ENCODE measurements around the gene LRRC8C. TPM values are rescaled to one million over a fixed set of nuclear protein-coding genes. Genes with fewer than 3 reads are reported as not detected.

The LRRC8C gene
- total RNA-seq, 3 donors from 2014 or later: 59.0 to 78.1 (median 74.3) TPM

DNA sequence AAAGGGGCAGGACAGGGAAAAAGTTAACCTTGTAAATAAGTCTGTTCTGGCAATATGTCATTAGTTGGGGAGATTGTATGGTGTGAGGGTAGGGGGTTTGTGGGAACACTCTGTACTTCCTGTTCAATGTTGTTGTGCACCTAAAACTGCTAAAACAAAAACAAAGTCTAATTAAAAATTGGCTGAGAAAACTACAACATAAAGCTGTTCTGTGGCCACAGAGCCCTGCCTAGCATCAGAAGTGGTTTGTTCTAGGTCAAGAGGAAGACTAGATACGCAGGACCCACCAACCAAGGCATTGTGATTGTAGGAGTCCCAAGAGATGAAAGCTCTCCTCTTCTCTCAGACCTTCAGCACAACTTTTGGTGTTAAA is 106.9 kb downstream of the LRRC8C start:
- DNase-seq (no peak), ATAC-seq (peak in 1 of 2 donors; percentile 2)
- Mint-ChIP-seq H3K27me3 (ENCODE audit: low read depth) (no peaks in the 10 kb centered on the region), H3K9me3 (no peaks in the 10 kb centered on the region), H3K4me3 (peak overlapping the region; percentile 65), H3K4me1 (ENCODE audit: low read depth) (peaks cover 49% of the 10 kb centered on the region), H3K36me3 (ENCODE audit: insufficient read depth) (peaks cover 4% of the 10 kb centered on the region)

DNA sequence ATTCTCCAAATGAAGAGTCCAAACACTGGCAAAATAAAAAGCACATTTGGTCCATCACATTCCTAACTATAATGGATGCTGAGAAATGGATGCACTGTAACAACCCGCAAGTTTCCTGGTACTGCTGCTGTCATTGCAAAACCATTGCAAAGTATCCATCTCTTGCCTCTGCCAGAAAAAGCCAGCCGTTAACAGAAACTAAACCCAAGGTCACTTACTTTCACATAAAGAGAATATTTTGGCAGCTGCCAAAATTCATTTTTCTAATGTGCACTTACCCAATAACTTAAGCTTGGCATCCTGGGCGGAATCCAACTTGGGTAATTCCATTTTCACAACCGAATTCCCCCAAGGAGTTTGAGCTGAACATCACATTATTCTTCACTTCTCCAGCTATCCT is 110.9 kb downstream of the LRRC8C start:
- no peaks in the 10 kb centered on the region for H3K27me3 Mint-ChIP-seq (ENCODE audit: low read depth)
- no peak overlapping the region for H3K4me3 Mint-ChIP-seq
- ATAC-seq (no peak), DNase-seq (no peak)
- peaks cover 12% of the 10 kb centered on the region for H3K36me3 Mint-ChIP-seq (ENCODE audit: insufficient read depth)
- H3K4me1 Mint-ChIP-seq (ENCODE audit: low read depth): peaks cover 47% of the 10 kb centered on the region
- no peaks in the 10 kb centered on the region for H3K9me3 Mint-ChIP-seq

DNA sequence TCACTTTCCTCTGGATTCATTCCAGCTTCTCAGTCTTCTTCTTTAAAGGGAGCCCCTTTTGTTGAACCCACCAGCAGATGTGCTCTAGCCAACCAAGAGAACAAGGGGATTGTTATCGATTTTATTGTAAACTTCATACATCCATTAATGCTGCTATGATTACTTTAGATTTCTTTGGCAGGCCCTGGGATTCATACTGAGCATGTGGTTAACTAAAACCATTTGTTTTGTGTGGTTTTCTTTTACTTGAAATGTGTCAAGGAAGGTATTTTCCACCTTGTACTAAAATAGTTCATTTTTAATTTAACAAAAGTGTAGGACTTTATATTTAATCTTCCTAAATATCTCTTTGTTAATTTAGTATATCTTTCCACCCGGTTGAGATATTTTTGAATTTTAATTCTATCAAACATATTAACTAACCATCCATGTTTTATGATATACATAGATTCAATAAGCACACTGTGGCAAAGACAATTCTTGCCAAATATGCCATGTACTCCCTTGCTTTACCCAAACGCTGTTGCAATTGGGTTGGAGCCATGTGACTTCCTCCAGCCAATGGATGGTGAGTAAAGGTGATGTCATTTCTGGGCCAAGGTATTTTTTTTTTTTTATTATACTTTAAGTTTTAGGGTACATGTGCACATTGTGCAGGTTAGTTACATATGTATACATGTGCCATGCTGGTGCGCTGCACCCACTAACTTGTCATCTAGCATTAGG is 113.7 kb downstream of the LRRC8C start:
- Mint-ChIP-seq H3K36me3 (ENCODE audit: insufficient read depth) (peaks cover 12% of the 10 kb centered on the region), H3K9me3 (no peaks in the 10 kb centered on the region), H3K27me3 (ENCODE audit: low read depth) (no peaks in the 10 kb centered on the region), H3K4me1 (ENCODE audit: low read depth) (peaks cover 20% of the 10 kb centered on the region), H3K4me3 (no peak overlapping the region)
- ATAC-seq (no peak), DNase-seq (no peak)

DNA sequence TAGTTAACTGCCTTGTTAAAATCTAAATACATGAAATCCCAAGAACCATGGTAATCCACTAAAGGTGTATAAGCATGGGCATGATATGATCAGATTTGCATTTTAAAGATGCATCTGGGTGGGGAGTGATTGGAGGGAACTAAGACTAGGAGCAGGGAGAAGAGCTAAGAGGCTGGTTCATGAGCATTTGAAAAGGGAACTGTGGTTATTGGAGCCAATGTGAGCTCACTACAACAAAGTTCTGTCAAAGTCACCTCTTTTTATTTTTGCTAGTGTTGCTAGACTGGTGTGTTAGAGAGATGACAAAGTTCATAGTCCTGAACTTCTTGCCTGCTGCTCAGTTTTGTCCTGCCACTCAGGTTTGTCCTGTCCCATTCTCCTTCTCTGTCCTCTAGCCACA is 120.8 kb downstream of the LRRC8C start:
- Mint-ChIP-seq H3K27me3 (ENCODE audit: low read depth) (no peaks in the 10 kb centered on the region), H3K9me3 (no peaks in the 10 kb centered on the region), H3K36me3 (ENCODE audit: insufficient read depth) (peaks cover 4% of the 10 kb centered on the region), H3K4me3 (no peak overlapping the region), H3K4me1 (ENCODE audit: low read depth) (peaks cover 56% of the 10 kb centered on the region)
- DNase-seq: no peak
- ATAC-seq: no peak

DNA sequence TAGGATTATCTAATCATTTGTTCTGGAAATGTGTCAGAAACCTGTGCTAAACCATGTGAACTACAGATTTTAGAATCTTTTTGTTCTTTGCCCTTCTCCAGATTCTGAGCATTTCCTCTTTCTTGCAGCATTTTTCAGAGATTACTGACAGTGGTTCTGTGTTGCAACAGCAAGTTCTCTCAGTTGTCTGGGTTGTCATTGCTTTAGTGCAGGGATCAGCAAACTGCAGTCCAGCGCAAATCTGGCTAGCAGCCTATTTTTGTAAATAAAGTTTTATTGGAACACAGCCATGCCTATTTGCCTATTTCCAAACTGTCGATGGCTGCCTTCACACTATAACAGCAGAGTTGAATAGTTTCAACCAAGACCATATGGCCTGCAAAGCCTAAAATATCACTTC is 121.6 kb downstream of the LRRC8C start:
- Mint-ChIP-seq H3K36me3 (ENCODE audit: insufficient read depth) (peaks cover 4% of the 10 kb centered on the region), H3K4me3 (no peak overlapping the region), H3K9me3 (no peaks in the 10 kb centered on the region), H3K4me1 (ENCODE audit: low read depth) (peaks cover 64% of the 10 kb centered on the region), H3K27me3 (ENCODE audit: low read depth) (no peaks in the 10 kb centered on the region)
- ATAC-seq (no peak), DNase-seq (no peak)

DNA sequence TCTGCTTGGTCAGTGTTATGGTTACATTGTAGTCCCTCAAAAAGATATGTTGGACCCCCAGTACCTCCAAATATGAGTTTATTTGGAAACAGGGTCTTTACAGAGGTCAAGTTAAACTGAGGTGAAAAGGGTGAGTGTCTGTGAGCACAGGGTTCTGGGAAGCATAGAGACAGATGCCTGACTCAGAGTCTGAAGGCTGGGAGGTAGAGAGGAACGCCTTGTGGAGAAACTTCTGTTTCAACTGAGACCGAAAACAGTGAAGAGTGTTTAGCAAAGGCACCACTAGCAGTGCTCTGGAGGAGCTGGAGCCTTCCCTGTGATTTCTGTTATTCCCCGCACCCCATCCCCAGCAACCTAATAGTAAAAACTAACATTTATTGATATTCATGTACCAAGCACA is 122.7 kb downstream of the LRRC8C start:
- Mint-ChIP-seq H3K9me3 (no peaks in the 10 kb centered on the region), H3K4me3 (no peak overlapping the region), H3K36me3 (ENCODE audit: insufficient read depth) (peaks cover 4% of the 10 kb centered on the region), H3K4me1 (ENCODE audit: low read depth) (peaks cover 72% of the 10 kb centered on the region), H3K27me3 (ENCODE audit: low read depth) (no peaks in the 10 kb centered on the region)
- ATAC-seq: peak; percentile 33 to 36
- DNase-seq: no peak

DNA sequence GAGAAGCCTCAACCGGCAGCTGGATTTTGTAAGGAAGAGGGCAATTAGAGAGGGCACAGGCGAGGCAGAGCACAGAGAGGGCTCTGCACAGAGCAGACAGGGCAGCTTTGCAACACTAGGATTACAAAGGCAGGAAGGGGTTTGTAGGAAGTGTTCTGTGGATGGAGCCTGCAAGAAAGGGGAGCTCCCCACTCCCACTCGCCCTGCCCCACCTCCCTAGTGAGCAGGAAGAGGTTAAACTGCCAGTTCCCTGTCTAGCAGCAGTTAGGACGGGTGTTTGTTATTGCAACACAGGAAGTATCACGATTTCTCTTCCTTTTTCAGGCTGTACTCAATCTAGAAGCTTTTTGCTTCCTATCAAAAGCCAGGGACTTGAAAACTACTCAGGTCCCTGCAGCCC is 124.6 kb downstream of the LRRC8C start:
- peaks cover 7% of the 10 kb centered on the region for H3K36me3 Mint-ChIP-seq (ENCODE audit: insufficient read depth)
- no peaks in the 10 kb centered on the region for H3K27me3 Mint-ChIP-seq (ENCODE audit: low read depth)
- peak; percentile 59 to 67 for ATAC-seq
- no peak for DNase-seq
- H3K9me3 Mint-ChIP-seq: no peaks in the 10 kb centered on the region
- peak overlapping the region; percentile 56 for H3K4me3 Mint-ChIP-seq
- H3K4me1 Mint-ChIP-seq (ENCODE audit: low read depth): peaks cover 85% of the 10 kb centered on the region

DNA sequence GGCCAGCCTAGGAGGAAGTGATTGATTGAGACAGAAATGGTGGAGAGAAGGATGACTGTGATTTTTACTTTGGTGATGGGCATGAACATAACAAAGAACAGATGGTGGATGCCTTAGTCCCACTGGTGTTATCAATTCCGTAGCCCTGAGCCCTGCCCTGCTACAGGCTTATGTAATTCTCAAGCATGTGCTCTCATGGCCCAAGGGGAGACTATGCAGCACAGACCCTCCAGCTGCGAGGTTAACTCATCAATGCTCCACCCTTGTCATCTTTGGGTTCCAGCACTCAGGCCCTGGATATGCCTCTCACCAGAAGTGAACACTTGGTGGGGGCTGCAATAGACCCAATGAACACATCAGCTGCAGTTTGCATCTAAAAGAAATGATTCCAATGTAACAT is 125.2 kb downstream of the LRRC8C start:
- peaks cover 87% of the 10 kb centered on the region for H3K4me1 Mint-ChIP-seq (ENCODE audit: low read depth)
- ATAC-seq (no peak), DNase-seq (no peak)
- no peaks in the 10 kb centered on the region for H3K27me3 Mint-ChIP-seq (ENCODE audit: low read depth)
- H3K36me3 Mint-ChIP-seq (ENCODE audit: insufficient read depth): peaks cover 7% of the 10 kb centered on the region
- H3K4me3 Mint-ChIP-seq: peak overlapping the region; percentile 56
- no peaks in the 10 kb centered on the region for H3K9me3 Mint-ChIP-seq

DNA sequence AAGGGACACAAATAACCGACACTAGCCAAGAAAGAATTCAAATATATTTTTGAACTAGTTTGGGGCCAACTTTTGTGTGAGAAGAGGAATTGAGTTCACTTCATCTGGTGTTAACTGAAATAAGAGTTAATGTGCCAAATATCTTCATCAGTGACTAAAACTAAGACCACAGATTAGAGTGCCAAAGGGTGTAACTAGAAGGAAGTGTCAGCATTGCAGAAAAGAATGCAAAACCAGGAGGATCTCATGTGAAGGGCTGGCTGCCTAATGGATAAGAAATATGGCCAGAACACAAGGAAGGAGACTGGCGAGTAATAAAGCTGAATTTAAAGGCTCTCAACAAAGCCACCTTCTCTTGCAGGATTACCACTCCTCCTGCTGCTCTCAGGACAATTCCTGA is 126.1 kb downstream of the LRRC8C start:
- Mint-ChIP-seq H3K4me3 (no peak overlapping the region), H3K27me3 (ENCODE audit: low read depth) (no peaks in the 10 kb centered on the region)
- no peak for ATAC-seq

DNA sequence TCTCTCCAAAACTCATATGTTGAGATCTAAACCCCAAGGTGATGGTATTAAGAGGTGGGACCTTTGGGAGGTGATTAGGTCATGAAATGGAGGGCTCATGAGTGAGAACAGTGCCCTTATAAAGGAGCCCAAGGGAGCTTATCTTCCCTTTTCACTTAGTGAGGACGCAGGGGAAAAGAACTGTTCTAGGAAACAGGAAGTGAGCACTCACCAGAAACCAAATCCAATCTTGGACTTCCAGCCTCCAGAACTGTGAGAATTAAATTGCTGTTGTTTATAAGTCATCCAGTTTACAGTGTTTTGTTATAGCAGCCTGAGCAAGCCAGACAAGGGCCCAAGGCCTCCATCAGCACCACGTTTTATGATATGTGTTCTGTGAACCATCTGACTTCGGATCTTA is 127.6 kb downstream of the LRRC8C start:
- Mint-ChIP-seq H3K4me3 (no peak overlapping the region), H3K27me3 (ENCODE audit: low read depth) (no peaks in the 10 kb centered on the region), H3K4me1 (ENCODE audit: low read depth) (peaks cover 79% of the 10 kb centered on the region), H3K9me3 (no peaks in the 10 kb centered on the region), H3K36me3 (ENCODE audit: insufficient read depth) (peaks cover 5% of the 10 kb centered on the region)
- DNase-seq: no peak
- ATAC-seq: no peak

More for the DNA sequence above, 126.1 kb downstream of the LRRC8C start:
- Mint-ChIP-seq H3K9me3 (no peaks in the 10 kb centered on the region), H3K4me1 (ENCODE audit: low read depth) (peaks cover 91% of the 10 kb centered on the region), H3K36me3 (ENCODE audit: insufficient read depth) (peaks cover 7% of the 10 kb centered on the region)
- no peak for DNase-seq

DNA sequence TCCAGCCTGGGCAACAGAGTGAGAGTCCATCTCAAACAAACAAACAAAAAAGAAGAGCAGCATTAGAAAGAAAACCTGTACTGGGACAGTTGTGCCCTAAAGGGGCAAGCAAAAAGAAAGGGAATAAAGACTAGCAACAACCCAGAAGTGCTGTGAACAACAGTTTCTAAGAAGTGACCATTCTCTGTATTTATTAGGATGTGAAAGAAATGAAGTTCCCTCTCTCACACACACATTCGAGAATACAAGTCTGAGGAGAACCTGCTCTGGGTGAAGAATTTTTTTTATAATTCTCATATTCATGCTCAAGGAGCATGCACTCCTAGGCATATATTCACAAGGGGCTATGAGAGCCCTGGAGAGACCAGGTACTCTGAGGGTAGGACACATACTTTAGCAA is 128.4 kb downstream of the LRRC8C start:
- Mint-ChIP-seq H3K4me1 (ENCODE audit: low read depth) (peaks cover 70% of the 10 kb centered on the region), H3K4me3 (peak overlapping the region; percentile 4), H3K27me3 (ENCODE audit: low read depth) (no peaks in the 10 kb centered on the region), H3K36me3 (ENCODE audit: insufficient read depth) (peaks cover 5% of the 10 kb centered on the region), H3K9me3 (no peaks in the 10 kb centered on the region)
- ATAC-seq (no peak), DNase-seq (no peak)

DNA sequence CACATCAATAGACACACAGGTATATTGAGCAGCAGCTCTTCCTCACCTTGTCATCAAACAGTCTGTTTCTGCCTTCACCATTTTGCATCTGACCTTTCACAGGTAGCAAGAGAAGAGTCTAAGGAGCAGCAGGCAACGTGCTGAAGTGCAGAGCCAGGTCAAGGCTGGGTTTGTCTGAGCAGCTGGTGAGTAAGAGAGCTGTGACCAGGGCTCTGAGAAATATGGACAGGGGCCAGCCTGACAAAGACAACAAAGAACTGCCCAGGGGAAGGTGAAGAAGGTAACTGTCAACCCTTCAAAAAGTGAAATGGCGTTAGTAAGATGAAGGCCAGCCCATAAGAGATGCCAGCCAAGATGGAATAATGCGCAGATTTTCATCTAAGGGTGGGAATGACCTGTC is 129.0 kb downstream of the LRRC8C start:
- peaks cover 5% of the 10 kb centered on the region for H3K36me3 Mint-ChIP-seq (ENCODE audit: insufficient read depth)
- peaks cover 65% of the 10 kb centered on the region for H3K4me1 Mint-ChIP-seq (ENCODE audit: low read depth)
- DNase-seq: no peak
- H3K27me3 Mint-ChIP-seq (ENCODE audit: low read depth): no peaks in the 10 kb centered on the region
- no peaks in the 10 kb centered on the region for H3K9me3 Mint-ChIP-seq
- no peak for ATAC-seq
- peak overlapping the region; percentile 80 for H3K4me3 Mint-ChIP-seq

DNA sequence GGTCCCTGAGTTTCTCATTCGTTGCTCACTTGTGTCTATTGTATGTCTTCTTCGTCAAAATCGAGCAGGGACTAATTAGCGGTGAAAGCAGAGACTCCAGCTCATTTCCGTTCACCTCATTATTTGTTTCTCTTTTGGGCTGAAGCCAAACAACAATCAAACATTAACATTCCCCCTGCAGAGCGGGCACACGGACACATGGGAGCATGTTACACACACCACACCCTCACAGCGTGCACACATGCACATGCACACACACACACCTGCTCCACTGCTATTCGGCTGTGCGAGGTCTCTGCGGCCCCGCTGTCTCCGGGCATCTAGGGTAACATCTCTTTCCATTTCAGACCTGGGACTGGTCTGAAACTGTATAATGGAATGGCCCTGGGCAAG is 129.5 kb downstream of the LRRC8C start:
- ATAC-seq: peak; percentile 11 to 19
- Mint-ChIP-seq H3K4me3 (peak overlapping the region; percentile 80), H3K9me3 (no peaks in the 10 kb centered on the region), H3K4me1 (ENCODE audit: low read depth) (peaks cover 60% of the 10 kb centered on the region), H3K27me3 (ENCODE audit: low read depth) (no peaks in the 10 kb centered on the region), H3K36me3 (ENCODE audit: insufficient read depth) (peaks cover 3% of the 10 kb centered on the region)
- no peak for DNase-seq

DNA sequence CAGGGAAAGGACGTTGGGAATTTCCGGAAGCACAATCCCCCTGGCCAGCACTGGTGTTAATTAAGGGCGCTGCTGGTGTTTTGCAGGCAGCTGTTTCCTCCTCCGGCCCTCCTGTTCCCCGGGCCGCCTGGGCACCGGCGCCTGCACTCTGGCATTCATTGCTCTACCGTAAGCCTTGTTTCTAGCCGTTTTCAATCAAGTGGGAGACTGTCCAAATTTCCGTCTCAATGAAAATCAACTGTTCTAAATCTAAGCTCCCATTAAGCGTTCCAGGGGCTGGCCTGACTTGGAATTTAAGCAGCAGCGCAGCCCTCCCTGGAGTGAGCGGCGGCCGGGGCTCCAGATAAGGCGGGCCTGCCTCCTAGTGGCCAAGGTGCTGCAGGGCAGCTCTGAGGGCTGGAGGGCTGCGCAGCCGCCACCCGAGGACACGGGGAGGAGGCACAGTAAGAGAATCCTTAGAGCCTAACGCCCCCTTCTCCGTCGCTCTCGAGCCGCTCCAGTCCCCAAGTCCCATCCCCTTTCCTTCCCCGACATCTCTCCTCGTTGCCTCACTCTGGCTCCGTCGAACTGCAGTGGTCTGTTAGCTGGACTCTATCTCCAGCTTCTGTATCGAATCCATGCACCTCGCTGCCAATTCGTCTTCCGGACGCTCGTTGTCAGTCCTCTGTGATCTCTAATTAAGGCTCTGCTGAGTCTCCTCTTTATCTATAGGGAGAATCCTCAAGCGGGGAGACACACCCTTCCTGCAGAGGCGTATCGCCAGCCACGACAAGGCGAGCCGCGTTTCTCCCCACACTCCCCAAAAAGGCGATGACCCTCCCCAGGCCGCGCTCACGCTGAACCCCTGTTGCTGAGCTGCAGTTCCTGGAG is 130.1 kb downstream of the LRRC8C start:
- peak overlapping the region; percentile 80 for H3K4me3 Mint-ChIP-seq
- peak; percentile 99 for ATAC-seq

DNA sequence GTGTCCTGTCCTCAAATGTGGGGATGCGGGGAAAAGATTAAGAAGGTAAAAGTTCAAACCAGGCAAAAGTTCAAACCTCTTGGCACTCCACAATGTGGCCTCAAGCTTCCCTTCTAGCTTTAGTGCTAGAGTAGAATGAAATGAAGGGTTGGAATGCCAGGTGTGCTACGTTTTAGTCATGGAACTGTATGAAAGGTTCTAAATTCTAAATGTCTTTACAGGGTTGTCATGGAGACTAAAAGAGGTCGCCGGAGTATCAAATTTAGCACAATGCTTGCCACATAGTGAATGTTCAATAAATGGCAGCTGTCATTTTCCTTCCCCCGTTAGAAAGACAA is 130.7 kb downstream of the LRRC8C start:
- no peaks in the 10 kb centered on the region for H3K9me3 Mint-ChIP-seq
- DNase-seq (no peak), ATAC-seq (no peak)
- H3K4me1 Mint-ChIP-seq (ENCODE audit: low read depth): peaks cover 48% of the 10 kb centered on the region
- peak overlapping the region; percentile 80 for H3K4me3 Mint-ChIP-seq
- H3K27me3 Mint-ChIP-seq (ENCODE audit: low read depth): no peaks in the 10 kb centered on the region
- H3K36me3 Mint-ChIP-seq (ENCODE audit: insufficient read depth): peaks cover 3% of the 10 kb centered on the region

More for the DNA sequence above, 130.1 kb downstream of the LRRC8C start:
- Mint-ChIP-seq H3K36me3 (ENCODE audit: insufficient read depth) (peaks cover 3% of the 10 kb centered on the region), H3K27me3 (ENCODE audit: low read depth) (no peaks in the 10 kb centered on the region), H3K9me3 (no peaks in the 10 kb centered on the region), H3K4me1 (ENCODE audit: low read depth) (peaks cover 54% of the 10 kb centered on the region)
- DNase-seq: peak; percentile 88
